Erythroblast (primary cell): Measurements from ENCODE around the gene CYLD.

Experiments used
- DNase-seq, 2 experiments: peaks; one replicate each; lab custom pipeline; 2025; lab: John Stamatoyannopoulos, UW
- GATA1 ChIP-seq: IDR thresholded peaks from 2 replicates; pipeline ENCODE4 v1.6.1; 2011; ENCODE audit warnings: low read depth, mild to moderate bottlenecking, control low read depth, low read length, moderate library complexity
- POLR2A ChIP-seq: IDR thresholded peaks from 2 replicates; pipeline ENCODE4 v1.6.1; 2011; ENCODE audit warnings: mild to moderate bottlenecking, low read length

The CYLD gene

GRCh38 chr16:50741781-50742575 is at the start of gene CYLD:
CYLD (plus strand) TSS chr16:50742086; CDS start chr16:50749699, 7,613 bp downstream.
- TF ChIP-seq GATA1, result no peak
- TF ChIP-seq POLR2A, result no peak
- peak; percentile 99 to 100 for DNase-seq

GRCh38 chr16:50692644-50692998 is 49.3 kb upstream of the CYLD start:
- TF ChIP-seq POLR2A (no peak), GATA1 (no peak)

GRCh38 chr16:50692999-50693781 is 48.7 kb upstream of the CYLD start, which contains the start of gene NOD2:
NOD2 (plus strand) TSS chr16:50693606; CDS start chr16:50699496, 5,890 bp downstream.
- DNase-seq, result no peak
- TF ChIP-seq POLR2A (no peak), GATA1 (no peak)

More at GRCh38 chr16:50692644-50692998, 49.3 kb upstream of the CYLD start:
- no peak for DNase-seq

GRCh38 chr16:50694206-50694605 is 47.7 kb upstream of the CYLD start:
- no peak for DNase-seq
- no peak for TF ChIP-seq POLR2A
- TF ChIP-seq GATA1, result no peak

GRCh38 chr16:50695017-50696000 is 46.6 kb upstream of the CYLD start:
- DNase-seq, result no peak

GRCh38 chr16:50696126-50696525 is 45.8 kb upstream of the CYLD start:
- TF ChIP-seq POLR2A (no peak), GATA1 (no peak)
- no peak for DNase-seq

More at GRCh38 chr16:50695017-50696000, 46.6 kb upstream of the CYLD start:
- TF ChIP-seq POLR2A (no peak), GATA1 (no peak)

GRCh38 chr16:50696575-50697420 is 45.1 kb upstream of the CYLD start:
- TF ChIP-seq GATA1 (no peak), POLR2A (no peak)
- peak; percentile 63 to 79 for DNase-seq

- no peak for DNase-seq
- no peak for TF ChIP-seq GATA1
- TF ChIP-seq POLR2A, result no peak
These were observed 44.5 kb upstream of the CYLD start for GRCh38 chr16:50697421-50697715.

GRCh38 chr16:50697881-50698767 is 43.8 kb upstream of the CYLD start:
- TF ChIP-seq GATA1 (no peak), POLR2A (no peak)
- no peak for DNase-seq

GRCh38 chr16:50699326-50700159 is 42.3 kb upstream of the CYLD start:
- no peak for DNase-seq
- TF ChIP-seq POLR2A (no peak), GATA1 (no peak)

- no peak for TF ChIP-seq POLR2A
- no peak for TF ChIP-seq GATA1
- no peak for DNase-seq
These were observed 39.2 kb upstream of the CYLD start for GRCh38 chr16:50702725-50703124.
